GM18909 (cell line): ENCODE measurements around the gene EN1.

Source experiments
- ATAC-seq: cut with Tn5 transposase; IDR thresholded peaks from one replicate; pipeline ENCODE4 v1.9.1; 2021; ENCODE audit warnings: mild to moderate bottlenecking; ENCODE audit not compliant: unreplicated experiment, poor library complexity

The EN1 gene

DNA sequence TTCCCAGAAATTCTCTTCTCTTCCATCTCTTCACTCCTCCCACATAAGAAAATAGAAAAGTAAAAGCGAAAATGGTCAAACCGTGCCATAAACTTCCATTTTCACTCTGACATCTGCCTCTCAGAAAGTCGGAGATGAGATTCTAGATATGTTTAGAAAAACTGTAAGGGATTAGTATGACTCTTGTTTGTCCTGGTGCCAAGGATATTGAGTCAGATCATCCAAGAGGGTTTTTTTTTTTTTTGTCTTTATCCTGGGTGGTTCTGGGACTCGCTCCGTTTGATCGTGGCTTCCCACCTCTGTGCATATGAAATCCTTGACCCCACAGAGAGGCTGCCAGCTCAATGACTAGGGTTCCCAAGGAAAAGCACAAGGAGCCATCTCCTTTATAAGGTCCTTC, 17.3 kb downstream of the EN1 start:
- no peak for ATAC-seq

GRCh38 chr2:118826093-118826492, 21.4 kb downstream of the EN1 start:
- ATAC-seq, result no peak

DNA sequence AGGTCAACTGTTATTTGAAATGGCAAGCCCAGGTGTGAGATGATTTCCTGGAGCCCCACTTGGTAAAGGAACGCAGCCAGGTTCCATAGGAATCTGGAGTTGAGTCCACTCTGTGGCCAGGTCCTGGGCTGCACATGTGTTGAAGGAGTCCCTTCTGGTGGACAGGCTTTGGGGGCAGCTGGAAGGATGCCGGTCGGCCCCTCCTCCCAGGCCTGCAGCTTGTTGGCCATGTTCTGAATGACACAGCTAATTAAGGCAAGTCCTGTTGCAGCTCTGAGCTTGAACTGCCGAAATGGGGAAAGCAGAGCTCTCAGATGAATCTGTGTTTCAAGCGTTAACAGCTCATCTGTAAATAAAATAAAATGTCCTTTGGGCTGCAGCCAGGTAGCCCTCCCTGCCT, 23.8 kb downstream of the EN1 start:
- ATAC-seq, result no peak

DNA sequence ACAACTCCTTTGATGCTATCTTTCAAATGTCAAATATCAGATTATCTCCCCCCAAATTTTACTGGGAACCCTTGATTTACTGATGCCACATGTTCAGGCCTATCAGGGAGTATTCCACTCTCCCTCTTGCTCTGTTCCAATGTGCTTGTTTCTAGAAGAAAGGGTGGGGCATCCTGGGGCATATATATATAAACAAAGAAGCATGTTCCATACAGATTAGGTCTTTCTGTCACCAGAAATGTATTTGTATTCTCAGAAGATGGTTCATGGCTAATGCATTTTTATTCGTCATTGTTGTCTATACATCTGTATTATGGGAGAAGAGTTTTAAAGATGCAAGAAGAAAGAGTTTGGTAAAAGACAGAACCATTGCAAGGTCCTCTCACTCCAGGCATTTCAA, 24.9 kb downstream of the EN1 start:
- ATAC-seq, result no peak

GRCh38 chr2:118822015-118822414, 25.4 kb downstream of the EN1 start:
- ATAC-seq, result no peak

DNA sequence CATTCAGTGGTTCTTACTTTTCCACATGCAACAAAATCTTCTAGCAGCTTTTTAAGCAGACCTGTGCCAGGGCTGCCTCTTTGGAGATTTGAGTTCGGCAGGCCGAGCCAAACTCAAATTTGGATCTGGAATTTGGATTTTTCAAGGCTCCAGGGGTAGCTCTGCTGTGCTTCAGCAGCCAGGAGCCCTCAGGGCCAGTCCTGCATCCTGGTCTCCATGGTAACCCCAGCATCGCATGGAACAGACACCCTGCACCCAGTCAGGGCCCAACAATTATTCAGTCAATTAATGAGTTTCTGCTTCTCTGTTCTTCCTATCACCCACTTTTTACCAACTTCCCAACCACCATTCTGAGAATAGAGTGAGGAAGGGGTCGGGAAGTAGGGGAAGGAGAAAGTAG, 30.0 kb downstream of the EN1 start:
- no peak for ATAC-seq

GRCh38 chr2:118816669-118817068, 30.8 kb downstream of the EN1 start:
- no peak for ATAC-seq

DNA sequence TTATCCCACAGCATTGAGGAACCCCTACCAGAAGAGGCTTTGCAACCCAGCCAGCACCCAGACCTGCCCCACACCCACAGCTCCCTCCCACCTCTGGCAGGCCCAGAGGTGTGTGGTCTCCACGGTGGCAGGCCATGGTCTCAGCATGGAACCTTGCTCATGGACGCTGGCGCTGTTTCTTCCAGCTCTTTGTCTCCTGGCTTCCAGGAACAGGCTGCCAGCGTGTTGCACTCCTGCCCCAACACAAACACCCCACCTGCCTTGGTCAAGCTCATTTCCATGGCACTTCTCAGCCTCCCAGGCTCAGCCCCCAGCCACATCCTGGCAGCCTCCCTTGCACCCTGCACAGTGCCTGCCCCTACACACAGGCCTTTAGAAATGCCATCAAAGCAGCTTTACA, 31.7 kb downstream of the EN1 start:
- no peak for ATAC-seq

DNA sequence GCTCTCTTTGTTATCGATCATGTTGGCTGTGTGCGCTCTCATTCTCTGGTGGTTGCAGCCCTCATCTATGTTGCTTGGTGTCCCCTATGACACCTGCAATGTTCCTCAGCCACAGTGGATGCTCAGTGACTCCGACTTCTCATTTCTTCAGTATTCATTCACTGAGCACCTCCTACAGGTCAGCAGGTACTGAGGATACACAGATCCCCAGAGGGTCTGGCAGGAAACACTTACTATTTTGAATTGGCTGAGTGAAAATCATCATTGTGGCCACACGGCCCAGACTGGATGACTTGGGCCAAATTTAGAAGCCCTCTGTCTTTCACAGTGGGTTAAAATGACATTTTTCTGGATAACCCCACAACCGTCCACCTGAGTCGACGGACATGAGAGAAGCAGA, 32.1 kb downstream of the EN1 start:
- ATAC-seq, result no peak

GRCh38 chr2:118814368-118814767, 33.1 kb downstream of the EN1 start:
- ATAC-seq, result no peak

DNA sequence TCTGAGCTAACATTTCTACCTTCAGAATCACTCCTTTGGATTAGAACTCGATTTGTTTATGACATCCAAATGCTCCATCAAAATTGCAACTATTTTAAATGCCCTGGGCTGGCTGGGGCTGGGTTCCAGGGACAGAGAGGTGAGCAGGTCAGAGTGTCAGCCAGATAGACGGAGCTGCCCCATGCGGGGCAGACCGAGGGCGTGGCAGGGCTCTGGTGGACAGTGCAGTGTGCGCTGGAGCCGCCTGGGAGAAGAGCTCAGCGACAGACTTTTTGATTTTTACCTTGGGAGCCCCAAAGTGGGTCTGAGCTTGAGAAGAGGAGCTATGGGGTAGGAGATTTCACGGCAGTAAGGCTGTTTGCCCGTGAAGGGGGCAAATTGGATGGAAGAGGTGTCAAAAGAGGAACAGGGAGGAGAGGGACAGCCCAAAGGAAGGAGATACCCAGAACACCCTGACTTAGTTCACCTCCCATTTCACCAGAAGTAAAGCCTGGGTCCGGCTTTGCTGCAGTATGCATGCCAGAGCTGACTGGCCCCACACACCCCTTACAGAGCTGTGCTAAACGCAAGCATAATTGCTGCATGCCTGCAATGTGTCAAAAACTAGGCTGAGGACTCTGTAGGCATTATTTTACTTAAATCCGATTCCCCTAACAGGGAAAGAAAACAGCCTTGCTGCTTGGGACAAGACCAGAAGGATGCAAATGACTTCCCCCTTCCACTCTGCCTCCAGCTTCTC, 33.7 kb downstream of the EN1 start:
- ATAC-seq, result no peak

DNA sequence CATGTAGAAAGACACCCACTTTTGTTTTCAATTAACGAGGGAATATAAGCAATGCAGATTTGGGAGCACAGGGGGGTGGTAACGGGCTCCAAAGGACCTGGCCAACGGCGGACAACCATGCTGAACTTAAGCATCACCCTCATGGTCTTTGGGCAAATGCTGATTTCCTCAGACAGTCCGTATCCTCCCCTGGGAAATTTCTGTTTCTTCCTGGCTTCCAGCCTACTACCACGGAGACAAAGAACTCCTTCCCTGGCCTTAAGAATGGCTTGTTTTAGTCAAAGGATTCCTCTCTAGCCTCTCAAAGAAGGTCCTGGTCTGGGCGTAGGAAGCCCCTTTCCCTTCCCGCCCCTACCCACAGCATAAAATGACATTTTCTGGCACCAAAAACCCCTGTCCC, 34.3 kb downstream of the EN1 start:
- ATAC-seq, result no peak

- no peak for ATAC-seq
These were observed 34.9 kb downstream of the EN1 start for GRCh38 chr2:118812552-118812951.

- no peak for ATAC-seq
These were observed 35.8 kb downstream of the EN1 start for GRCh38 chr2:118811514-118812115.

DNA sequence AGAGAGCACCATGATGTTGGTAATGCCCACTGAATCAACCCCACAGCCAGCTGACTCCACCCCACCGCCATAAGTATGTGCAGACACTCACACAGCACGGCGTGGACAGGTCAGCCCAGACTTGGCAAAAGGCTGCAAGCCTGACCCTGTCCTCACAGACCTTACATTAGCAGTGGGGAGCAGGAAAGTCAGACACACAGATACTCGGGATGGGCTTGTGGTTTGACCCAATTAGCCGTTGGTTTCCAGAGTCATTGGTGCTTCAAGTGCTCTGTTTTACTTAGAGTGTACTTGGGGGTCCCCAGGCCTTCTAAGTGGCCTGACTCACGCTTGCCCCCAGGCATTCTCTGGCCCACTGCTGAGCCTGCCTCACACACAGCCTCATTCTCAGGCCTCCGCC, 36.7 kb downstream of the EN1 start:
- no peak for ATAC-seq

DNA sequence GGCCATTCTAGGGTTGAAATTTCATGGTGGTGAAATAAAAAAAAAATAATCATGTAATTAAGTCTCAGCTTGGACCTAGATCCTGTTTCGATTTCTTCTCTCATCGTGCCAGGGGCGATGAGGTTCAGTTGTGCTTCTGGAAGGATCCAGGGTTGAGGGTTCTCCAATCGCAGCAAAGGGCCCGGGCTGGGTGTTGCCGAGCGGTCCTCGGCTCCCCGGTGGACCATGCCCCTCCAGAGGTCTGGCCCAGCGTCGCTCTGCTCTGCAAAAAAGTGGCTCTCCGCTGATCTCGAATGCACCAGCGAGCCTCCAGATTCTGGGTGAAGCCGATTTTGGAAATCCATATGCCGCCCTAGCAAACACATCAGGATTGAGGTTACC, 39.0 kb downstream of the EN1 start:
- no peak for ATAC-seq

DNA sequence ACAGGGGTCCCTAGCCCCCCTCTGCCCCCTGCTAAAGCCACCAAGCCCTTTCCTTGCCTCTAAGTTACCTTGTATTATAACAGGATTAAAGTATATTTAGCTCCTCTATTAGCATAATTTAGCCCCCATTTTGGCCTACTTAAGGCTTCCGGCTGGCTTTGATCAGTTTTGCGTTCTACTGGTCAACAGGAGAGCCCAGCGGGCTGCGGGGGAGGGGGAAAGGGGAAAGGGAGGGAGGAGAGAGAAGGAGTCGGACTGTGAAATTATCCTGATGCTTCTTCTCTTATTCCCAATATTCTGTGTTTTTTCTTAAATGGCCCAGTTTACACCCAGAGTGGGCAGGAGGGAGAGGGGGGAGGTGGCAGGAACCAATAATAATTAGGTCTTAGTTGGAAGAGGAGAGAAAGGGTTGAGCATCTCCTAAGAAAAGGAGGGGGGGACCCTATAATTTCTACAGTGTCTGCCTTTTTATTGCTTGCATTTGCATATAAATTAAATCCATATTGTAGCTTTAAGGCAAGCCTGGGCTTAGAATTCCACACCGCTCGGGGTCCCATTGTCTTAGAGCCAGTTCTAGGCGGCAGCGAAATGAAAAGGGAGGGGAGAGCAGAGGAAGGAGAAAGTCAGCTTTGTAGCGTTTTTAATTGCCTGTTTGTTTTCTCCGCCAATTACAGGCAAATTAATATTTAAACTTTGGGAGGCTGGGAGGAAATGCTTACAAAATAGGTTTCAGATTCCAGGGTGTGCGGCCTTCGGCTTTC, 39.6 kb downstream of the EN1 start:
- no peak for ATAC-seq

DNA sequence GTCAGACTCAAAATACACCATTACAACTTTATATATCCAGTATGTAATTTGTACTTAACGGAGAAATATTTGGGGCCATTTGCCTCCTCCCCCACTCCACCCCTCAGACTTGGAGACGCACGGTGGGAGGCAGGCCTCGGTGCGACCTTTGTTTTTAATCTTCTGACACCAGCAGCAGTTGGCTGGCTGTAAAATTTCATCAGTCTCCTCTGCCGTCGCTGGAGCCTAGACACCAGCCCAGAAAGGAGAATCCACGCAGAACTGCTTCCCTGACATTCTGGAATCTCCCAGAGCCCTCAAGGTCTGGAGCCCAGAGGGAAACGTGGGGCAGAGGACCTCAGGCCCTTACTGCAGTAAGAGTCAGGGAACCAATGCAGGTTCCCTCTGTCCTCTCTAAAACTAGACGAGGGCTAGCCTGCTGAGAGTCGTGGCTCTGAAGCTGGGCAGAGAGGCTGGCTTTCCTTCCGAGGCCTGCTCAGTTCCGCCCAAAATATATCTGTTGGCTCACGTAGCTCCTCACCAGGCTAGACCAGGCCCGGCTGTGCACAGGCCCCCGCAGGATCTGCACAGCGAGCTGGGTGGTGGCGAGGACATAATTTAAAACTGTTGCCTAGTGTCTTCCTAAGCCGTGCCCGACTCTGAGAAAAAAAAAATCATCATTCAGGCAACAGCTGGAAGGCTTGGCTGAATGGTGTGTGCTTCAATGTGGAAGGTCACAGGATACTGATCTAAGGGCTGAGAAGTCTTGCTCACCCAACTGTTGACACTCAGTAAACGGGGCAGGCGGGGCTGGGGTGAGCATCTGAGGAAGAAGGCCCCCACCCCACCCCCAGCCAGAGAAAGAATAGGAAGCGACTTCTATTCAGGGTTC, 40.4 kb downstream of the EN1 start:
- ATAC-seq, result no peak

DNA sequence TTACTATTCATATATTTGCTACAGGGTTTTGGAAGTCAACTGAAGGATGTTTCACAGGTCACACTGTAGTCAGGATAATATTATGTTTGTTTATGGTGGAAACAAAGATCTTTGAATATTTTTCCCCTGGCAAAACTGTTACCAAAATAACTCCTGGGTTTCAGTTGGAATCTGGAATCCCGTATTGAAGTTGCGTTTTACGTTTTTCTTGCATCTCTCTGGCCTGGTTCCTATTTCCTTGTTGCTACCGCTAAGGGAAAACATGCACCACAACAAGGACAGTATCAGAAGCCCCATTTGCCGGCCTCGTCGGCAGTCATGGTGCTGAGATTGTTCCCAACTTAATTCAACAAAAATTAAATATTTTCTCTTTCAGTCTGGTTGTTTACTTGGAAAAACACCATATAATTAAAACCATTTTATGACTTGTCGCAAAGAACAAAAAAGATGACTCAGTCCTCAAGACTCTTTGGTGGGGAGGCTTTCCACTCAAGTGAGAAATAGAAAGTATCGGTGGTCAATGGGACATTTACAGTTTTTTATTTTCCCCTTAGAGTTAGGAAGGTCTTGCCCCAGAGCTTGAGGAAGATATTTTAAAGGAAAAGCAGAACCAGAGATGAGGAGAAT, 42.3 kb downstream of the EN1 start:
- no peak for ATAC-seq

DNA sequence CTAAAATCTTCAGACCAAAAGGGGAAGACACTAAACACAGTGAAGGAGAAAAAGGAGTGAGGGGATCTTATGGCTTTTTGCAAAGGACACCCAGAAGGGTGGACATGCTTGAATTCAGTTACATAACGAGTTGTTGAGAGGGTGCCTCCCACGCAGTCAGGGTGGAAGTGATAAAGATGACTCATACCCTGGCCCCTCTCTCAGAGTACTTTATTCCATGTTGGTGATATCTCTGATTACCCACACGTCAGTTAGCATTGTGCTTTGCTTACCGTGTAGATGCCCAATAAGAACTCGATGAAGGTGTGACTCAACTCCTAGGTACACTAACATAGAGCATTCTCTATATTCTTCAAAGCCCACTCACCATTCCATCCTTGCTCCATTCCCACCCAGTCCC, 44.4 kb downstream of the EN1 start:
- ATAC-seq, result no peak
